K562 (cell line): ENCODE data around the gene TLX2. TPM values are rescaled to one million over a fixed set of nuclear protein-coding genes. Genes with fewer than 3 reads are reported as not detected.

Experiments used
- ATAC-seq: fragments of 200-7000 bp; cut with Tn5 transposase; 3 replicates; pipeline ENCODE4 v1.9.1; 2020; ENCODE audit warnings: moderate library complexity
- BruUV-seq: library from RNA; stranded (reverse); fragments of 400-500 nt; replicated peaks from 2 replicates; lab custom pipeline; 2021; lab: Mats Ljungman, UMichigan
- CTCF ChIA-PET: fragments of 300-600 bp; formaldehyde crosslinking; extraction: SDS; loops from one replicate; lab custom pipeline; 2021; ENCODE audit warnings: low intra/inter-chr PET ratio; lab: Yijun Ruan, JAX
- POLR2A ChIA-PET: fragments of 300-600, 350-650 bp; sonication (Branson Sonifier 250); formaldehyde crosslinking; extraction: SDS; loops from one replicate; lab custom pipeline; 2021; ENCODE audit warnings: antibody characterized with exemption, inconsistent platforms; lab: Yijun Ruan, JAX
- DNase-seq, 4 experiments: peaks; one replicate each; pipeline versions ENCODE4 v3.0.0 to v3.0.0-alpha.2; 2011 to 2018; ENCODE audit warnings: low spot score in 3 of 4, mixed read lengths in 3 of 4; ENCODE audit errors: extremely low read depth in 1 of 4
- FAIRE-seq: peaks from 2 replicates; lab custom pipeline; 2011; peaks lifted over from hg19 to GRCh38; lab: Jason Lieb, UNC
- H2AFZ ChIP-seq: 2 replicates; pipeline ENCODE4 v1.6.0; 2011; ENCODE audit warnings: low read depth, low read length, control low read depth, inconsistent platforms
- H3K27ac ChIP-seq: fragments of 200-600 bp; 3 replicates; pipeline ENCODE4 v1.8.0; 2011; ENCODE audit warnings: low read depth, mild to moderate bottlenecking, control low read depth, inconsistent platforms, low read length, moderate library complexity, mixed read lengths; ENCODE audit errors: extremely low read depth
- H3K27me3 ChIP-seq, 2 experiments: fragments of 300-600 bp in 1 of 2; 2 replicates in 1 of 2; 3 replicates in 1 of 2; pipeline versions ENCODE4 v1.6.0 to v1.8.0; 2011; ENCODE audit warnings: inconsistent platforms in 2 of 2, low read length in 2 of 2, mild to moderate bottlenecking in 1 of 2, mixed read lengths in 1 of 2, moderate library complexity in 1 of 2; ENCODE audit not compliant: control insufficient read depth in 2 of 2, insufficient read depth in 2 of 2
- H3K36me3 ChIP-seq: fragments of 300-600 bp; 3 replicates; pipeline ENCODE4 v1.8.0; 2011; ENCODE audit warnings: mild to moderate bottlenecking, low read length, inconsistent platforms; ENCODE audit not compliant: control insufficient read depth, insufficient read depth
- H3K4me1 ChIP-seq, 2 experiments: fragments of 200-600 bp in 1 of 2; replicated peaks in 1 of 2; 2 replicates in 1 of 2; 3 replicates in 1 of 2; pipeline versions ENCODE4 v1.5.1 to v1.8.0; 2011; ENCODE audit warnings: inconsistent platforms in 2 of 2, low read length in 2 of 2, mild to moderate bottlenecking in 1 of 2, mixed read lengths in 1 of 2, moderate library complexity in 1 of 2; ENCODE audit not compliant: control insufficient read depth in 2 of 2, insufficient read depth in 2 of 2
- H3K4me2 ChIP-seq: 2 replicates; pipeline ENCODE4 v1.6.1; 2011; ENCODE audit warnings: low read length, control low read depth, inconsistent platforms, mixed read lengths; ENCODE audit not compliant: insufficient read depth
- H3K4me3 ChIP-seq: fragments of 200-600 bp; sonication (generic), shearing (Covaris generic); 2 replicates; pipeline ENCODE4 v1.5.1; 2016; ENCODE audit warnings: control low read depth, inconsistent platforms
- H3K79me2 ChIP-seq: fragments of 200-600 bp; 3 replicates; pipeline ENCODE4 v1.8.0; 2011; ENCODE audit warnings: low read length, inconsistent platforms; ENCODE audit not compliant: control insufficient read depth, insufficient read depth
- H3K9ac ChIP-seq, 2 experiments: 2 replicates each; pipeline versions ENCODE4 v1.6.0 to v1.6.1; 2011; ENCODE audit warnings: low read depth in 2 of 2, low read length in 2 of 2, control low read depth in 1 of 2, inconsistent platforms in 1 of 2, mild to moderate bottlenecking in 1 of 2, mixed read lengths in 1 of 2; ENCODE audit not compliant: insufficient read depth in 1 of 2
- H3K9me1 ChIP-seq: one replicate; pipeline ENCODE4 v1.6.0; 2011; ENCODE audit warnings: inconsistent platforms, mild to moderate bottlenecking, low read length, moderate library complexity; ENCODE audit not compliant: control insufficient read depth, insufficient read depth
- H3K9me3 ChIP-seq: replicated peaks from 2 replicates; pipeline ENCODE4 v1.5.1; 2011; ENCODE audit warnings: low read depth, low read length, inconsistent platforms; ENCODE audit not compliant: control insufficient read depth, insufficient read depth
- H4K20me1 ChIP-seq: replicated peaks from 2 replicates; pipeline ENCODE4 v1.6.1; 2011; ENCODE audit warnings: low read length, inconsistent platforms, mixed read lengths; ENCODE audit not compliant: control insufficient read depth, insufficient read depth
- HNRNPUL1 ChIP-seq: fragments of 200-400 bp; formaldehyde crosslinking; IDR thresholded peaks from 2 replicates; pipeline ENCODE4 v1.6.1; 2017; ENCODE audit warnings: low read length
- RAD51 ChIP-seq: fragments of 450-650 bp; IDR thresholded peaks from 2 replicates; pipeline ENCODE4 v1.7.1; 2016; ENCODE audit warnings: low read depth, mild to moderate bottlenecking, borderline replicate concordance
- TEAD4 ChIP-seq, 2 experiments: sonication (generic) in 1 of 2; formaldehyde crosslinking in 1 of 2; IDR thresholded peaks; 2 replicates each; pipeline versions ENCODE4 v1.6.1 to v1.8.0; 2012 to 2022; ENCODE audit warnings: borderline replicate concordance in 1 of 2, inconsistent platforms in 1 of 2, low read length in 1 of 2, mild to moderate bottlenecking in 1 of 2, missing genetic modification reagents in 1 of 2
- TOE1 ChIP-seq, 2 experiments: fragments of 450-650 bp in 1 of 2; sonication (generic) in 1 of 2; formaldehyde crosslinking in 1 of 2; IDR thresholded peaks; 2 replicates each; pipeline versions ENCODE4 v1.7.1 to v1.8.0; 2016 to 2022; ENCODE audit warnings: borderline replicate concordance in 2 of 2, mild to moderate bottlenecking in 2 of 2, antibody characterized with exemption in 1 of 2, inconsistent platforms in 1 of 2, low read depth in 1 of 2, missing genetic modification reagents in 1 of 2, moderate library complexity in 1 of 2
- WGBS: fragments of 100-300 bp; shearing (Covaris generic); methylation state at CpG from one replicate; pipeline ENCODE4 v1.1.6; 2016; ENCODE audit warnings: low coverage, mixed read lengths; ENCODE audit not compliant: insufficient coverage; ENCODE audit errors: missing lambda C conversion rate; 5-methylcytosine and 5-hydroxymethylcytosine counted together
- in situ Hi-C: fragments of 300-500 bp; cut with MboI; formaldehyde crosslinking; loops from 4 replicates; pipeline ENCODE4 v1.15.0; 2018; ENCODE audit warnings: inconsistent platforms, mixed read lengths
- intact Hi-C: fragments of 100-400 bp; cut with micrococcal nuclease; formaldehyde crosslinking; loops from 2 replicates; pipeline ENCODE4 v1.14.2; 2022
- polyA plus RNA-seq, 8 experiments: library from polyadenylated mRNA; depleted of rRNA in 4 of 8; stranded (reverse) in 5 of 8; unstranded in 3 of 8; fragments of >200 nt; fragmentation: Nextera tagmentation in 2 of 8; fragmentation: Illumina TruSeq in 1 of 8; extraction: Ambion mirVana in 2 of 8; extraction: Trizol in 1 of 8; gene quantifications; 2 replicates each; pipeline versions ENCODE4 v1.2.1 to v1.2.3, GENCODE V29; 2011 to 2014; ENCODE audit warnings: inconsistent platforms in 1 of 8, missing spikeins in 1 of 8
- total RNA-seq, 7 experiments: library from RNA; depleted of rRNA in 6 of 7; stranded (reverse); fragments of >200 nt in 6 of 7; fragmentation: Illumina TruSeq in 2 of 7; extraction: Trizol in 2 of 7; gene quantifications; 2 replicates each; pipeline versions ENCODE4 v1.2.1 to v1.2.3, GENCODE V29; 2011 to 2021; ENCODE audit warnings: low replicate concordance in 1 of 7
- TF ChIP-seq, protein P1 (sequence below): fragments of 450-650 bp; formaldehyde crosslinking; IDR thresholded peaks from 2 replicates; pipeline ENCODE4 v1.4.0; 2020; ENCODE audit warnings: mild to moderate bottlenecking, mixed read lengths
- TF ChIP-seq, protein P2 (sequence below): sonication (generic); formaldehyde crosslinking; IDR thresholded peaks from 2 replicates; pipeline ENCODE4 v1.5.0; 2020; ENCODE audit warnings: missing genetic modification reagents
- TF ChIP-seq, protein P3 (sequence below): sonication (generic); formaldehyde crosslinking; IDR thresholded peaks from 2 replicates; pipeline ENCODE4 v1.8.0; 2022; ENCODE audit warnings: missing genetic modification reagents, mild to moderate bottlenecking, borderline replicate concordance

The TLX2 gene
- total and polyA plus RNA-seq, 9 of the 15 experiments (the other 6 are each of a cell fraction or from before 2014, with no cell fraction given): not detected

DNA sequence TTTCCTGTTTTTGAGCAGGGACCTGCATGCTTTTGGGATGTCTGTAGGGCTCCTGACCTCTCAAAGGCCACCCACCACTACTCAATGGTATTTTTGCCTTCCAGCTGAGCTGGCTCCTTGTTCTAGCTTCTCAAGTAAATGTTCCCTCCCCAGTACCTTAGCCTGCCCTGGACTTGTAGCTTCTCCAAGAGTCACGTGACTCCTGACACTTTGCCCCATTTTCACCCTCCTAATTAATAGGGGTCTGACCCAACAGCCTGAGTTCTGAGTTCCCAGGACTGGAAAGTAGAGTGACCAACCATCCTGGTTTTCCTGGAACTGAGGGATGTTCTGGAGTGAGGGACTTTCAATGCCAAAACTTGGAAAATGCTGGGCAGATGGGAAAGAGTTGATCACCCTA, 18.8 kb upstream of the TLX2 start:
- POLR2A ChIA-PET: interaction anchor here (0.6 to 1.4 kb wide), 3 partner anchors 9 to 87 kb away, joined by 3 to 4 read pairs (median 3); partner anchors contain the start of genes CCDC142 and TTC31
- Histone ChIP-seq H3K9me1 (no peaks in the 10 kb centered on the region), H3K9me3 (no peaks in the 10 kb centered on the region), H3K4me1 (peaks cover 4 to 28% of the 10 kb centered on the region in 2 experiments; a peak in 4 of 5 replicates), H3K27ac (no peak overlapping the region), H3K79me2 (no peaks in the 10 kb centered on the region), H3K4me3 (no peak overlapping the region), H3K27me3 (no peaks in the 10 kb centered on the region), H3K4me2 (no peak overlapping the region), H2AFZ (no peak overlapping the region), H3K36me3 (peaks cover 40% of the 10 kb centered on the region; the same call in 2 of the 3 replicates), H3K9ac (no peak overlapping the region), H4K20me1 (no peaks in the 10 kb centered on the region)
- CTCF ChIA-PET: no interaction called here
- no TSS peak for BruUV-seq
- DNase-seq (no peak), FAIRE-seq (peak; percentile 72), ATAC-seq (no peak)
- 57% methylated on average over 1 of the region's 1 CpG for WGBS
- intact Hi-C loops (no loop called here), in situ Hi-C loops (no loop called here)
- TF ChIP-seq, protein P1, sequence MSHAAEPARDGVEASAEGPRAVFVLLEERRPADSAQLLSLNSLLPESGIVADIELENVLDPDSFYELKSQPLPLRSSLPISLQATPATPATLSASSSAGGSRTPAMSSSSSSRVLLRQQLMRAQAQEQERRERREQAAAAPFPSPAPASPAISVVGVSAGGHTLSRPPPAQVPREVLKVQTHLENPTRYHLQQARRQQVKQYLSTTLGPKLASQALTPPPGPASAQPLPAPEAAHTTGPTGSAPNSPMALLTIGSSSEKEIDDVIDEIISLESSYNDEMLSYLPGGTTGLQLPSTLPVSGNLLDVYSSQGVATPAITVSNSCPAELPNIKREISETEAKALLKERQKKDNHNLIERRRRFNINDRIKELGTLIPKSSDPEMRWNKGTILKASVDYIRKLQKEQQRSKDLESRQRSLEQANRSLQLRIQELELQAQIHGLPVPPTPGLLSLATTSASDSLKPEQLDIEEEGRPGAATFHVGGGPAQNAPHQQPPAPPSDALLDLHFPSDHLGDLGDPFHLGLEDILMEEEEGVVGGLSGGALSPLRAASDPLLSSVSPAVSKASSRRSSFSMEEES: peak; percentile 68
- TF ChIP-seq HNRNPUL1: no peak
- TF ChIP-seq, protein P2, sequence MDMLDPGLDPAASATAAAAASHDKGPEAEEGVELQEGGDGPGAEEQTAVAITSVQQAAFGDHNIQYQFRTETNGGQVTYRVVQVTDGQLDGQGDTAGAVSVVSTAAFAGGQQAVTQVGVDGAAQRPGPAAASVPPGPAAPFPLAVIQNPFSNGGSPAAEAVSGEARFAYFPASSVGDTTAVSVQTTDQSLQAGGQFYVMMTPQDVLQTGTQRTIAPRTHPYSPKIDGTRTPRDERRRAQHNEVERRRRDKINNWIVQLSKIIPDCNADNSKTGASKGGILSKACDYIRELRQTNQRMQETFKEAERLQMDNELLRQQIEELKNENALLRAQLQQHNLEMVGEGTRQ (CRISPR knock-in tag): peak; percentile 36; the same call in 1 of the 2 replicates
- TF ChIP-seq TEAD4 (IDR thresholded peaks at IDR 0.05; ENCODE audit: low read length): no peak
- TF ChIP-seq TEAD4 (CRISPR knock-in tag; IDR thresholded peaks at IDR 0.05; ENCODE audit: borderline replicate concordance): no peak
- TF ChIP-seq RAD51: peak; percentile 52
- TF ChIP-seq, protein P3, sequence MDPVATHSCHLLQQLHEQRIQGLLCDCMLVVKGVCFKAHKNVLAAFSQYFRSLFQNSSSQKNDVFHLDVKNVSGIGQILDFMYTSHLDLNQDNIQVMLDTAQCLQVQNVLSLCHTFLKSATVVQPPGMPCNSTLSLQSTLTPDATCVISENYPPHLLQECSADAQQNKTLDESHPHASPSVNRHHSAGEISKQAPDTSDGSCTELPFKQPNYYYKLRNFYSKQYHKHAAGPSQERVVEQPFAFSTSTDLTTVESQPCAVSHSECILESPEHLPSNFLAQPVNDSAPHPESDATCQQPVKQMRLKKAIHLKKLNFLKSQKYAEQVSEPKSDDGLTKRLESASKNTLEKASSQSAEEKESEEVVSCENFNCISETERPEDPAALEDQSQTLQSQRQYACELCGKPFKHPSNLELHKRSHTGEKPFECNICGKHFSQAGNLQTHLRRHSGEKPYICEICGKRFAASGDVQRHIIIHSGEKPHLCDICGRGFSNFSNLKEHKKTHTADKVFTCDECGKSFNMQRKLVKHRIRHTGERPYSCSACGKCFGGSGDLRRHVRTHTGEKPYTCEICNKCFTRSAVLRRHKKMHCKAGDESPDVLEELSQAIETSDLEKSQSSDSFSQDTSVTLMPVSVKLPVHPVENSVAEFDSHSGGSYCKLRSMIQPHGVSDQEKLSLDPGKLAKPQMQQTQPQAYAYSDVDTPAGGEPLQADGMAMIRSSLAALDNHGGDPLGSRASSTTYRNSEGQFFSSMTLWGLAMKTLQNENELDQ (CRISPR knock-in tag): no peak
- TF ChIP-seq TOE1 (IDR thresholded peaks at IDR 0.05; ENCODE audit: borderline replicate concordance): peak; percentile 55; the same call in 1 of the 2 replicates
- no peak for TF ChIP-seq TOE1 (CRISPR knock-in tag; IDR thresholded peaks at IDR 0.05; ENCODE audit: borderline replicate concordance, low read depth)
